Mucosa of rectum (tissue), 2 donors: Measurements from ENCODE around the gene SLCO1B1.

Experiments
- H3K27ac ChIP-seq, 2 donors: one replicate each; pipeline ENCODE4 v1.7.0; 2013; ENCODE audit warnings: inconsistent platforms in 2 of 2, low read depth in 2 of 2, low read length in 2 of 2
- H3K27me3 ChIP-seq, 2 donors: one replicate each; pipeline ENCODE4 v1.7.0; 2013; ENCODE audit warnings: low read length in 2 of 2; ENCODE audit not compliant: control insufficient read depth in 2 of 2, insufficient read depth in 2 of 2
- H3K36me3 ChIP-seq, 2 donors: one replicate each; pipeline ENCODE4 v1.7.0; 2013; ENCODE audit warnings: low read length in 2 of 2; ENCODE audit not compliant: control insufficient read depth in 2 of 2, insufficient read depth in 2 of 2
- H3K4me1 ChIP-seq, 2 donors: one replicate each; pipeline ENCODE4 v1.7.0; 2013; ENCODE audit warnings: low read length in 2 of 2, mild to moderate bottlenecking in 1 of 2; ENCODE audit not compliant: control insufficient read depth in 2 of 2, insufficient read depth in 2 of 2
- H3K4me3 ChIP-seq, 2 donors: one replicate each; pipeline ENCODE4 v1.7.0; 2013; ENCODE audit warnings: low read length in 2 of 2
- H3K9ac ChIP-seq, 2 donors: one replicate each; pipeline ENCODE4 v1.7.0; 2013; ENCODE audit warnings: low read length in 2 of 2, low read depth in 1 of 2, mild to moderate bottlenecking in 1 of 2
- H3K9me3 ChIP-seq, 2 donors: one replicate each; pipeline ENCODE4 v1.7.0; 2013; ENCODE audit warnings: low read length in 2 of 2; ENCODE audit not compliant: control insufficient read depth in 2 of 2
- donor health status: healthy.
- donor health status: Normal muscosa, but diverticular disease.

SLCO1B1 gene

DNA sequence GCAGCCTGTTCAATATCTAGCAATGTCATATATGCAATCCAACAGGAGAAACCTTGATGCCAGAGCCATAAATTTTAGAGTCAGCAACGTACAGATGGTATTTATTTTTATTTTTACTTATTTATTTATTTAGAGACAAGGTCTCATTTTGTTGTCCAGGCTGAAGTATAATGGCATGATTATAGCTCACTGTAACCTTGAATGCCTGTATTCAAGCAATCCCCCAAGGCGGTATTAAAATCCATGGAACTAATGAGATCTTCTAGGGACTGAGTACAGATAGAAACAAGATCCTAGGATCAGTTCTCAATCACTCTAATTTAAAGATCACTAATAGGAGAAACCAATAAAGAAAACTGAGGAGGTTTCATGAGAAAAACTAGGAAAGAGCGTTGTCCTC, 89.3 kb downstream of the SLCO1B1 start:
- Histone ChIP-seq H3K27me3 (no peaks in the 10 kb centered on the region), H3K9me3 (peaks cover 0 to 1% of the 10 kb centered on the region in 2 donors), H3K4me3 (no peak overlapping the region), H3K4me1 (no peaks in the 10 kb centered on the region), H3K27ac (no peak overlapping the region), H3K9ac (no peak overlapping the region), H3K36me3 (no peaks in the 10 kb centered on the region)

DNA sequence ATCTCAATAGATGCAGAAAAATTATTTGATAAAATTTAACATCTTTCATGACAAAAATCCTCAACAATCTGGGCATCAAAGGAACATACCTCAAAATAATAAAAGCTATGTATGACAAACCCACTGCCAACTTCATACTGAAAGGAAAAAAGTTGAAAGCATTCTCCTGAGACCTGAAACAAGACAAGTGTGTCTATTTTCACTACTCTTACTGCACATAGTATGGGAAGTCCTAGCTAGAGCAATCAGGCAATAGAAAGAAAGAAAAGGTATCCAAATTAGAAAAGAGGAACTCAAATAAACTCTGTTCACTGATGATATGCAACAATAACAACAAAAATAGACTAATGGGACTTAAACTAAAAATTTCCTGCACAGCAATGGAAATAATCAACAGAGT, 90.1 kb downstream of the SLCO1B1 start:
- Histone ChIP-seq H3K36me3 (no peaks in the 10 kb centered on the region), H3K4me3 (no peak overlapping the region), H3K27ac (no peak overlapping the region), H3K4me1 (no peaks in the 10 kb centered on the region), H3K9me3 (no peaks in the 10 kb centered on the region), H3K27me3 (no peaks in the 10 kb centered on the region), H3K9ac (no peak overlapping the region)

DNA sequence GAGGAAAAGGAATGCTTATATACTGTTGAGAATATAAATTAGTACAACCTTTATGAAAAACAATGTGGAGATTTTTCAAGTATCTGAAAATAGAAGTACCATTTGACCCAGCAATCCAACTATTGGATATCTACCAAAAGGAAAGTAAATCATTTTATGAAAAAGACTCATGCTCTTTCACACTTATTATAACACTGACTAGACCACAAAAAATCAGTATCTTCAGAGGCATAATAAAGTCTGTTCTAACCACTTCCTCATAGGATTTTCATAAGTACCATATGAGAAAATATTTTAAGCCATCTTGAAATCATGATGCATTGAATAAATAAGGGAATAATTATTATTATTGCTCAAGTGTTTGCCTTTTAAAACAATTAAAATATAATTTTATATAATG, 90.8 kb downstream of the SLCO1B1 start:
- no peaks in the 10 kb centered on the region for H3K27me3 ChIP-seq
- H3K36me3 ChIP-seq = no peaks in the 10 kb centered on the region
- no peaks in the 10 kb centered on the region for H3K4me1 ChIP-seq
- no peaks in the 10 kb centered on the region for H3K9me3 ChIP-seq
- H3K9ac ChIP-seq = no peak overlapping the region
- no peak overlapping the region for H3K4me3 ChIP-seq
- no peak overlapping the region for H3K27ac ChIP-seq

DNA sequence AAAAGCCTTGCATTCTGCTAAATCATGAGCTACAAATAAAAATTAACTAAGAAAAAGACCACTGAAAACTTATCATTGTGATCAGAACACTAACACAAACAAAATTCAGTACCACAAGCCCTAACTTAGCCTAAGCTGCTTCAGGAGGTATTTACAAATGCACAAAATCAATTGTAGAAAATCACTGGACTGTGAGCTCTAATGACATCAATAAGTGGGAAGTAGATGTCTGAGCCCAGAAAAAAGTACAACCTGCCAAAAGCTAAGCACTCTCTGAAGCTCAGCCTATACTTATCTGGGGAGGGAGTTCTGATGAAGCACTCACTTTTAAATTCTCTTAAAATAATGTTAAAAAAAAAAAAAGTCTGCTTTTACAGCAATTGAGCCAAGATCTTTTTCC, 92.9 kb downstream of the SLCO1B1 start:
- H3K27me3 ChIP-seq = no peaks in the 10 kb centered on the region
- no peak overlapping the region for H3K27ac ChIP-seq
- H3K9me3 ChIP-seq = no peaks in the 10 kb centered on the region
- no peak overlapping the region for H3K9ac ChIP-seq
- H3K36me3 ChIP-seq = no peaks in the 10 kb centered on the region
- H3K4me1 ChIP-seq = no peaks in the 10 kb centered on the region
- no peak overlapping the region for H3K4me3 ChIP-seq

DNA sequence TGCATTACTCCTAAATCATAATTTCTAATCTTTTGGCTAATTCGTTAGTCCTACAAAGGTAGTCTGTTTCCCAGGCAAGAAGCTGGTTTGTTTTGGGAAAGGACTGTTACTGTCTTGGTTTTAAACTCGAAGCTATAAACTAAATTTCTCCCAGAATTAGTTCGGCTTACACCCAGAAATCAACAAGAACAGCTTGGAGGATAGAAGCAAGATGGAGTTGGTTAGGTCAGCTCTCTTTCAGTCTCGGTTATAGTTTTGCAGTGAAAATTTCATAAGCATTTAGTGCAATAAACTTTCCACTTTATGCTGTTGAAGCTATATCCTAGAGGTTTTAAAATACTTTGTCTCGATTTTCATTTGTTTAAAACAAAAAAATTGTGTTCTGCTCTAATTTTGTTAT, 103.4 kb downstream of the SLCO1B1 start:
- Histone ChIP-seq H3K9ac (no peak overlapping the region), H3K9me3 (no peaks in the 10 kb centered on the region), H3K4me1 (no peaks in the 10 kb centered on the region), H3K27ac (no peak overlapping the region), H3K36me3 (no peaks in the 10 kb centered on the region), H3K27me3 (no peaks in the 10 kb centered on the region), H3K4me3 (no peak overlapping the region)

DNA sequence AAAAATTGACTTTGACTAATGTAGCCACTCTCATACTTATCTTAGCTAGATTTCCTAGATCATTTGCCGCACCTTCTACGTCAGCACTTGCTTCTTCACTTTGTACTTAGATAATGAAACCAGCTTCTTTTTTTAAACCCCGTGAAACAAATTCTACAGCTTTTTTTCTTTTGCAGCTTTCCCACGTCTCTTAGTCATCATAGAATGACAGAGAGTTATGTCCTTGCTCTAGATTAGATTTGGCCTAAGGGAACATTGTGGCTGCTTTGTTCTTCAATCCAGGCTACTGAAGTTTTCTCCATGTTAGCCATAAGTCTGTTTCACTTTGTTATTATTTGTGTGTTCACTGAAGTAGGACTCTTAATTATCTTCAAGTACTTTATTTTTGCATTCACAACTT, 108.9 kb downstream of the SLCO1B1 start:
- Histone ChIP-seq H3K27me3 (no peaks in the 10 kb centered on the region), H3K27ac (no peak overlapping the region), H3K9me3 (no peaks in the 10 kb centered on the region), H3K36me3 (no peaks in the 10 kb centered on the region), H3K4me1 (no peaks in the 10 kb centered on the region), H3K4me3 (no peak overlapping the region), H3K9ac (no peak overlapping the region)

DNA sequence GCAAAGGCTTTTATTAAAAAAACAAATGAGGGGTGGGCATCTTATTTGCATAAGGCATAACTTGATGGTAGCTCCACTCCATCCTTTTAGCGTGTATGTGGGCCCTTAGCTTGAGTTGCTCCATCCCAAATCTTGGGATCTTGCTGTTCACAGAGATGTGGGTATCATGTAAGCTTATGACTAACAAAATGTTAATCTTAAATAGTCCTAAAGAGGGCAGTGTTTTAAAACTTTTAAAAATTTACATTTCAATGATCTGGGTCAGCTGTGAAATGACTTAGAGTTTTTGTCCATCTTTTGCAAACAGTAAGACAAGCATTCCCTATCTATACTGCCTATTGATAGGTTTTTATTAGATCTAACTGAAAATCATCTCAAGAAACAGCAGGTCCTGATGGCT, 117.7 kb downstream of the SLCO1B1 start:
- no peaks in the 10 kb centered on the region for H3K27me3 ChIP-seq
- no peaks in the 10 kb centered on the region for H3K36me3 ChIP-seq
- H3K9ac ChIP-seq = no peak overlapping the region
- H3K9me3 ChIP-seq = no peaks in the 10 kb centered on the region
- H3K4me1 ChIP-seq = no peaks in the 10 kb centered on the region
- no peak overlapping the region for H3K27ac ChIP-seq
- no peak overlapping the region for H3K4me3 ChIP-seq

DNA sequence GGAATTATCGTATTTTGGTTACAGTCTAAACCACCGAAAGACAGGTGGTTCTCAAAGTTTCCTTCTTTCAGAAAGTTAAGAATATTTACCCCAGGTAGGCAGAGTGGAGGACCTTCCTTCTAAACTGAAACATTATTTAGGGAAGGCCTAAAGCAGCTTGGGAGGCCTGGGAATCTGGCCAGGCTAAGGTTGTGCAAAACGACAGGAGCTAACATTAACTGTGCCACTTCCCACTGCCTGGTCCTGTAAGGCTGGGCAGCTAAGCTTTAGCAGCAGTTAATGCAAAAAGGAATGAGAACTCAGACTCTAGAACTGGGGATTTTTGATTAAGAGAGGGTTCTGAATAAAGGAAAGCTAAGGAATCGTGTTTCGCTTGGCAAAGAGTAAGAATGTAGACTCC, 121.1 kb downstream of the SLCO1B1 start:
- no peaks in the 10 kb centered on the region for H3K9me3 ChIP-seq
- H3K27me3 ChIP-seq = no peaks in the 10 kb centered on the region
- H3K27ac ChIP-seq = no peak overlapping the region
- no peak overlapping the region for H3K9ac ChIP-seq
- H3K4me1 ChIP-seq = no peaks in the 10 kb centered on the region
- no peaks in the 10 kb centered on the region for H3K36me3 ChIP-seq
- no peak overlapping the region for H3K4me3 ChIP-seq

DNA sequence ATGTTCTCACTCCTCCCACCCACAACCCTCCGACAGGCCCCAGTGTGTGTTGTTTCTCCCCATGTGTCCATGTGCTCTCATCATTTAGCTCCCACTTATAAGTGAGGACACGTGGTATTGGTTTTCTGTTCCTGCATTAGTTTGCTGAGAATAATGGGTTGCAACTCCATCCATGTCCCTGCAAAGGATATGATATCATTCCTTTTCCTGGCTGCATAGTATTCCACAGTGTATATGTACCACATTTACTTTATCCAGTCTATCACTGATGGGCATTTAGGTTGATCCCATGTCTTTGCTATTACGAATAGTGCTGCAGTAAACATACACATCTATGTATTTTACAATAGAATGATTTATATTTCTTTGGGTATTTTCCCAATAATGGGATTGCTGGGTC, 126.2 kb downstream of the SLCO1B1 start:
- H3K27me3 ChIP-seq = no peaks in the 10 kb centered on the region
- no peaks in the 10 kb centered on the region for H3K9me3 ChIP-seq
- no peak overlapping the region for H3K27ac ChIP-seq
- no peaks in the 10 kb centered on the region for H3K36me3 ChIP-seq
- H3K9ac ChIP-seq = no peak overlapping the region
- H3K4me1 ChIP-seq = no peaks in the 10 kb centered on the region
- H3K4me3 ChIP-seq = no peak overlapping the region

DNA sequence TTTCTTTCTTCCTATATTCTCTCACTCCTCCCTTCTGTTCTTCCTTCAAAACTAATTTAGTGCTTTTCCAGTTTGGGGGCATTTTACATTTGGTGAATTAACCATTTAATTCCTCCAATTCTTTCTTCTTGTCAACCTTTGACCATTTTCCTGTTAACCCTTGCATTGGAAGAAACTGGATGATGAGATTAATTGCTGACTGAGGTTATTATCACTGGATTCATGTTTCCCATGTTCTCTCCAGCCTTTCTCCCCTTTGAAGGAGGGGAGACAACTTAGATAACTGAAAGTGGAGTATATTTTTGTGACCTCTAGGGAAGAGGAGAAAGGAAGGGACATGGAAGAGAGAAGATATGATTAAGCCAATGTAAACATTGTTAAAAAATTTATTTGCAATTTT, 133.2 kb downstream of the SLCO1B1 start:
- Histone ChIP-seq H3K27ac (no peak overlapping the region), H3K9ac (no peak overlapping the region), H3K36me3 (no peaks in the 10 kb centered on the region), H3K4me1 (no peaks in the 10 kb centered on the region), H3K9me3 (no peaks in the 10 kb centered on the region), H3K4me3 (no peak overlapping the region), H3K27me3 (no peaks in the 10 kb centered on the region)

DNA sequence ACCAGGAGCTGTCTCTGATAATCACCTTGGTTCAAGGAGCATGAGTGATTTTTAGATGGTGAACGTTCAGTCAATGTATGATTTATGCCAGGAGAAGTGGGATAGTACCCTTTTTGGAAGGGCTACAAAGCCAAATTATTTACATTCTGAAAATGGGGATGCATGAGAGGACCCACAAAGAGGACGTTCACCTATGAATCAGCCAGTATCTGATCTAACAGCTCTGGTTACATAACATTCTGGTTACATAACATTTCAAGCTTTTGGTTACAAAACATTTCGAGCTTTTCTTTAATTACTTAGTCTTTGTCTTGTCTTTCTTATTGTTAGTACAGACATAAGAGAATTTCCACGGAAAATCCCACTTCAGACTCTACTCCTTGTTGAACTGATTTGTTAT, 134.9 kb downstream of the SLCO1B1 start:
- no peaks in the 10 kb centered on the region for H3K36me3 ChIP-seq

More for the DNA sequence above, 134.9 kb downstream of the SLCO1B1 start:
- Histone ChIP-seq H3K27ac (no peak overlapping the region), H3K9ac (no peak overlapping the region), H3K4me1 (no peaks in the 10 kb centered on the region), H3K9me3 (no peaks in the 10 kb centered on the region), H3K4me3 (no peak overlapping the region), H3K27me3 (no peaks in the 10 kb centered on the region)
